Stomach (tissue), 4 donors: ENCODE data around the gene PDHB.

Source experiments
- EP300 ChIP-seq: sonication (generic); formaldehyde crosslinking; IDR thresholded peaks from one replicate; pipeline ENCODE4 v1.6.1; 2017; ENCODE audit warnings: antibody characterized with exemption
- TF ChIP-seq, protein P1 (sequence below), 7 experiments: fragments of 450-650 bp in 4 of 7; fragments of 200-600 bp in 3 of 7; sonication (generic) in 3 of 7; IDR thresholded peaks; one replicate each; pipeline ENCODE4 v1.5.1; 2016 to 2019; ENCODE audit warnings: antibody characterized with exemption in 7 of 7, control low read depth in 2 of 7, mild to moderate bottlenecking in 1 of 7

DNA sequence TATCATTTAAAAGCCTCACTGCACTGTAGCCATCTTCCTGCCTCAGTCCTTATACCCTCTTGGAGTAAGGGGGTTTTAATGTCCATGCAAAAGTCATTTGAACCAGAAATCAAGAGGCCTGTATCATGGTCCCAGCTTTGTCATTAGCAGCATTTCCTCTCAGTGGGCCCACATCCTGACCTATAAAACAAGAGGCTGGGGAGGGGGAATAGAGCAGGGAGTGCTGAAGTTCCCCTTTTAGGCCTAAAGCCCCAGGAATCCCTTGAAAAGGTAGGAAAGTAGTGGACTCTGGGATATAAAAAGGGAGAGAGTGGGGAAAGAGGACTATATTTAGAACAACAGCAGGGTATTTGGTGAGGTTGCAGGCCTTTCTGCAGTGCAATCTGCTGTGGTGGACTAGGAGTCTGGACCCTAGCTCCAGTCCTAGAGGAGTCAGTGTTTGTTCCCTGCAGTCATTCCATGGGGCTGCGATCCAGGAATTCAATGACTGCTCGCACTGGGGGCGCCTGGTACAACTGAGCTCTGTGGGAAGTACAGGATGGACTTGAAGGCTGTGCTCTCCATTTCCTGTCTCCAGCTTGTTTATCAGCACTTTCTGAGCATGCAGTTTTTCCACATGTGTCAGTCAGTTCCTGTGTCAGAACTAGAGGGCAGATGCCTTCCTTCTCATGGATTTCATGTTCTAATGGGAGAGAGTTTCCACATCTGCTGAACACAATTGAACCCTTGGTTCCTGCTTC, 46.8 kb downstream of the PDHB start:
- TF ChIP-seq, protein P1, sequence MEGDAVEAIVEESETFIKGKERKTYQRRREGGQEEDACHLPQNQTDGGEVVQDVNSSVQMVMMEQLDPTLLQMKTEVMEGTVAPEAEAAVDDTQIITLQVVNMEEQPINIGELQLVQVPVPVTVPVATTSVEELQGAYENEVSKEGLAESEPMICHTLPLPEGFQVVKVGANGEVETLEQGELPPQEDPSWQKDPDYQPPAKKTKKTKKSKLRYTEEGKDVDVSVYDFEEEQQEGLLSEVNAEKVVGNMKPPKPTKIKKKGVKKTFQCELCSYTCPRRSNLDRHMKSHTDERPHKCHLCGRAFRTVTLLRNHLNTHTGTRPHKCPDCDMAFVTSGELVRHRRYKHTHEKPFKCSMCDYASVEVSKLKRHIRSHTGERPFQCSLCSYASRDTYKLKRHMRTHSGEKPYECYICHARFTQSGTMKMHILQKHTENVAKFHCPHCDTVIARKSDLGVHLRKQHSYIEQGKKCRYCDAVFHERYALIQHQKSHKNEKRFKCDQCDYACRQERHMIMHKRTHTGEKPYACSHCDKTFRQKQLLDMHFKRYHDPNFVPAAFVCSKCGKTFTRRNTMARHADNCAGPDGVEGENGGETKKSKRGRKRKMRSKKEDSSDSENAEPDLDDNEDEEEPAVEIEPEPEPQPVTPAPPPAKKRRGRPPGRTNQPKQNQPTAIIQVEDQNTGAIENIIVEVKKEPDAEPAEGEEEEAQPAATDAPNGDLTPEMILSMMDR (IDR thresholded peaks at IDR 0.05) = no peak
- TF ChIP-seq EP300 = no peak
